OCI-LY7 (cell line): Measurements from ENCODE around the gene MATR3.

ENCODE experiments used
- CTCF ChIP-seq: fragments of 200-600 bp; sonication (generic); conservative IDR thresholded peaks from 2 replicates; pipeline ENCODE4 v1.5.1; 2014; ENCODE audit warnings: mild to moderate bottlenecking, antibody characterized with exemption, low read length, moderate library complexity, mixed read lengths
- EZH2phosphoT487 ChIP-seq: fragments of 200-600 bp; sonication (generic); IDR thresholded peaks from 2 replicates; pipeline ENCODE4 v1.6.1; 2018; ENCODE audit warnings: low read depth, borderline replicate concordance, mild to moderate bottlenecking, mixed run types, antibody characterized with exemption, low read length, moderate library complexity, mixed read lengths

- TF ChIP-seq CTCF (no peak), EZH2phosphoT487 (no peak)
Observed at GRCh38 chr5:139256820-139257219, 36.7 kb upstream of the MATR3 start.
